Upper lobe of left lung (tissue), 6 donors: ENCODE data around the gene MTARC2. TPM values are rescaled to one million over a fixed set of nuclear protein-coding genes. Genes with fewer than 3 reads are reported as not detected.

Experiments used
- ATAC-seq, 2 donors: fragments of 200-7000 bp; cut with Tn5 transposase; one replicate each; pipeline ENCODE4 v1.9.1; 2022; ENCODE audit warnings: mild to moderate bottlenecking in 2 of 2, moderate library complexity in 2 of 2; ENCODE audit not compliant: low FRiP score in 2 of 2
- DNase-seq, 2 donors: peaks; one replicate each; pipeline ENCODE4 v3.0.0-alpha.2; 2019 to 2020
- H3K27ac ChIP-seq, 4 donors: fragments of 200-600 bp; sonication (generic); one replicate each; pipeline ENCODE4 v1.5.1; 2016 to 2019
- H3K27me3 ChIP-seq, 4 donors: fragments of 200-600 bp; sonication (generic); one replicate each; pipeline ENCODE4 v1.5.1; 2017 to 2019
- H3K36me3 ChIP-seq, 4 donors: fragments of 200-600 bp; sonication (generic); one replicate each; pipeline ENCODE4 v1.5.1; 2016 to 2019
- H3K4me1 ChIP-seq, 4 donors: fragments of 200-600 bp; sonication (generic); one replicate each; pipeline ENCODE4 v1.5.1; 2018 to 2019
- H3K4me3 ChIP-seq, 4 donors: fragments of 200-600 bp; sonication (generic); one replicate each; pipeline ENCODE4 v1.5.1; 2017 to 2019; ENCODE audit warnings: mild to moderate bottlenecking in 2 of 4, moderate library complexity in 1 of 4
- H3K9me3 ChIP-seq, 4 donors: fragments of 200-600 bp; sonication (generic); one replicate each; pipeline ENCODE4 v1.5.1; 2018 to 2019
- EP300 ChIP-seq, 4 donors: sonication (generic); formaldehyde crosslinking; IDR thresholded peaks; one replicate each; pipeline ENCODE4 v1.5.1; 2017; ENCODE audit warnings: antibody characterized with exemption in 4 of 4, control low read depth in 2 of 4
- POLR2A ChIP-seq, 4 donors: fragments of 450-650 bp; IDR thresholded peaks; one replicate each; pipeline ENCODE4 v1.5.1; 2016 to 2017; ENCODE audit warnings: antibody characterized with exemption in 4 of 4, mild to moderate bottlenecking in 2 of 4
- POLR2AphosphoS5 ChIP-seq, 2 donors: sonication (generic); formaldehyde crosslinking; IDR thresholded peaks; one replicate each; pipeline ENCODE4 v1.5.1; 2017; ENCODE audit warnings: antibody characterized with exemption in 2 of 2
- WGBS, 2 donors: methylation state at CpG; one replicate each; pipeline ENCODE4 v1.1.5; 2017 to 2018; 5-methylcytosine and 5-hydroxymethylcytosine counted together
- total RNA-seq, 6 donors: library from RNA; depleted of rRNA in 4 of 6; stranded (reverse); fragments of >200 nt in 4 of 6; gene quantifications; one replicate each; pipeline versions ENCODE4 v1.1.0 to v1.2.1, GENCODE V29; 2016 to 2021
- TF ChIP-seq, protein P1 (sequence below), 6 experiments: fragments of 450-650 bp in 4 of 6; fragments of 200-600 bp in 2 of 6; sonication (generic) in 2 of 6; IDR thresholded peaks; one replicate each; pipeline ENCODE4 v1.5.1; 2016 to 2019; ENCODE audit warnings: antibody characterized with exemption in 6 of 6
- donor health status: DM: no; HTN: no; CAD: no; lungs with moderate emphysema.
- donor health status: DM: no; HTN: yes; CAD: no; lungs with severe emphysema.

MTARC2 gene
- total RNA-seq, 6 donors from 2014 or later: 44.2 to 125 (median 62.0) TPM

DNA sequence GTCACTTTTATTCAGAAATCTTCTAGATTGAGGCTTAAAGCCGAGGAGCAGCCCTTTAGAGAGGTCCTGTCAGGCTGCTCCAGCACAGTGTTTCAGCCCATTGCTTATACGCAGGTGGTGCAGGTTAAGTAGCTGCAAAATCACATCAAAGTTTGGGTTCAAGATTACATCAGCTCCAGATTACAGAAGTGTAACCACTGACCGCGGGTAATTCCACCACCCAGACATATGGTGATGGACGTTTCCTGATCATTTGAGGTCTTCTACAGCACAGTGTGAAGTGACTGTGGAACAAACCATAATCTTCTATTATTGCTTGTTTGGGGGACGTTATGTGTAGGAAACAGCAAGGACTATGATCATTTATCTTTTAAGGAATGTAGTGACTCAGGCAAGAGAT is 46.1 kb upstream of the MTARC2 start:
- Histone ChIP-seq H3K27ac (no peak overlapping the region), H3K4me1 (peaks cover 0 to 3% (median 0%) of the 10 kb centered on the region in 4 donors), H3K27me3 (no peaks in the 10 kb centered on the region), H3K9me3 (no peaks in the 10 kb centered on the region), H3K4me3 (no peak overlapping the region), H3K36me3 (peaks cover 0 to 12% (median 7%) of the 10 kb centered on the region in 4 donors)
- WGBS, 2 donors: 64 to 69% methylated on average over 6 of the region's 6 CpGs
- TF ChIP-seq, protein P1, sequence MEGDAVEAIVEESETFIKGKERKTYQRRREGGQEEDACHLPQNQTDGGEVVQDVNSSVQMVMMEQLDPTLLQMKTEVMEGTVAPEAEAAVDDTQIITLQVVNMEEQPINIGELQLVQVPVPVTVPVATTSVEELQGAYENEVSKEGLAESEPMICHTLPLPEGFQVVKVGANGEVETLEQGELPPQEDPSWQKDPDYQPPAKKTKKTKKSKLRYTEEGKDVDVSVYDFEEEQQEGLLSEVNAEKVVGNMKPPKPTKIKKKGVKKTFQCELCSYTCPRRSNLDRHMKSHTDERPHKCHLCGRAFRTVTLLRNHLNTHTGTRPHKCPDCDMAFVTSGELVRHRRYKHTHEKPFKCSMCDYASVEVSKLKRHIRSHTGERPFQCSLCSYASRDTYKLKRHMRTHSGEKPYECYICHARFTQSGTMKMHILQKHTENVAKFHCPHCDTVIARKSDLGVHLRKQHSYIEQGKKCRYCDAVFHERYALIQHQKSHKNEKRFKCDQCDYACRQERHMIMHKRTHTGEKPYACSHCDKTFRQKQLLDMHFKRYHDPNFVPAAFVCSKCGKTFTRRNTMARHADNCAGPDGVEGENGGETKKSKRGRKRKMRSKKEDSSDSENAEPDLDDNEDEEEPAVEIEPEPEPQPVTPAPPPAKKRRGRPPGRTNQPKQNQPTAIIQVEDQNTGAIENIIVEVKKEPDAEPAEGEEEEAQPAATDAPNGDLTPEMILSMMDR (IDR thresholded peaks at IDR 0.05): no peak
- TF ChIP-seq POLR2A (IDR thresholded peaks at IDR 0.05) (no peak), EP300 (IDR thresholded peaks at IDR 0.05) (no peak), POLR2AphosphoS5 (IDR thresholded peaks at IDR 0.05) (no peak)
- DNase-seq (no peak), ATAC-seq (no peak)

GRCh38 chr1:220702733-220703270 is 45.3 kb upstream of the MTARC2 start:
- H3K27ac ChIP-seq: no peak overlapping the region
- peaks cover 0 to 3% (median 0%) of the 10 kb centered on the region in 4 donors for H3K4me1 ChIP-seq
- 31 to 45% methylated on average over 5 of the region's 5 CpGs for WGBS, 2 donors
- DNase-seq (no peak), ATAC-seq (no peak)
- no peaks in the 10 kb centered on the region for H3K27me3 ChIP-seq
- H3K4me3 ChIP-seq: no peak overlapping the region
- H3K9me3 ChIP-seq: no peaks in the 10 kb centered on the region
- H3K36me3 ChIP-seq: peaks cover 0 to 6% (median 2%) of the 10 kb centered on the region in 4 donors
- TF ChIP-seq EP300 (IDR thresholded peaks at IDR 0.05) (no peak), POLR2A (IDR thresholded peaks at IDR 0.05) (no peak), POLR2AphosphoS5 (IDR thresholded peaks at IDR 0.05) (no peak)
- TF ChIP-seq, protein P1 (IDR thresholded peaks at IDR 0.05): no peak

- peaks cover 0 to 3% (median 0%) of the 10 kb centered on the region in 4 donors for H3K4me1 ChIP-seq
- peaks cover 0 to under 1% (median 0%) of the 10 kb centered on the region in 4 donors for H3K36me3 ChIP-seq
- no peaks in the 10 kb centered on the region for H3K27me3 ChIP-seq
- no peak overlapping the region for H3K4me3 ChIP-seq
- ATAC-seq: no peak
- H3K27ac ChIP-seq: no peak overlapping the region
- TF ChIP-seq, protein P1 (IDR thresholded peaks at IDR 0.05): no peak
- no peak for TF ChIP-seq EP300 (IDR thresholded peaks at IDR 0.05)
- no peak for TF ChIP-seq POLR2AphosphoS5 (IDR thresholded peaks at IDR 0.05)
- TF ChIP-seq POLR2A (IDR thresholded peaks at IDR 0.05): no peak
- no peaks in the 10 kb centered on the region for H3K9me3 ChIP-seq
- 80 to 90% methylated on average over 4 of the region's 4 CpGs for WGBS, 2 donors
- DNase-seq: no peak
These were observed 44.8 kb upstream of the MTARC2 start for GRCh38 chr1:220703305-220703704.

- peaks cover 0 to 3% (median 0%) of the 10 kb centered on the region in 4 donors for H3K4me1 ChIP-seq
- no peaks in the 10 kb centered on the region for H3K9me3 ChIP-seq
- no peaks in the 10 kb centered on the region for H3K27me3 ChIP-seq
- WGBS, 2 donors: 89 to 92% methylated on average over 5 to 7 of the region's 7 CpGs
- DNase-seq (no peak), ATAC-seq (no peak)
- no peak overlapping the region for H3K27ac ChIP-seq
- H3K4me3 ChIP-seq: no peak overlapping the region
- no peaks in the 10 kb centered on the region for H3K36me3 ChIP-seq
- TF ChIP-seq, protein P1 (IDR thresholded peaks at IDR 0.05): no peak
- TF ChIP-seq POLR2A (IDR thresholded peaks at IDR 0.05) (no peak), EP300 (IDR thresholded peaks at IDR 0.05) (no peak), POLR2AphosphoS5 (IDR thresholded peaks at IDR 0.05) (no peak)
These were observed 42.3 kb upstream of the MTARC2 start for GRCh38 chr1:220705782-220706181.

DNA sequence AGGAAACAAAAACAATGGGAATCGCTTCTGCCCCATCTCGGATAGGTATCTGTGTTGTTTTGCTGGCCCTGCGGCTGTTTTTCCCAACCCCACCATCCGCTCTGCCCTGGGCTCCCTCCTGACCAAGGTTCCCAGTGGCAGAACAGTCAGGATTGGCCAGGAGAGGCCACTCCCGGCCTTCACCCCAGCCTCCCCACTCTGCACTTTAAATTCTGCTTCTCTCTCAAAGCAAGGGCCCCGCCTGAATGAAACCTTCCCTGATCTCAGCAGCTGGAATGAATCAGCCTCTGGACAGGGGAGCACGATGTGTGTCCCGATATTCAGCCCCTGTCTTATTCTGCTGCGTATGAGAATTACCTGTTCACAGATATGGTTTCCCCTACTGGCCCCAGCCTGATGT is 41.6 kb upstream of the MTARC2 start:
- Histone ChIP-seq H3K27ac (no peak overlapping the region), H3K9me3 (no peaks in the 10 kb centered on the region), H3K4me1 (peaks cover 0 to 3% (median 0%) of the 10 kb centered on the region in 4 donors), H3K27me3 (no peaks in the 10 kb centered on the region), H3K4me3 (no peak overlapping the region), H3K36me3 (no peaks in the 10 kb centered on the region)
- TF ChIP-seq POLR2AphosphoS5 (IDR thresholded peaks at IDR 0.05) (no peak), EP300 (IDR thresholded peaks at IDR 0.05) (no peak), POLR2A (IDR thresholded peaks at IDR 0.05) (no peak)
- TF ChIP-seq, protein P1 (IDR thresholded peaks at IDR 0.05): no peak
- DNase-seq (no peak), ATAC-seq (no peak)
- 72 to 84% methylated on average over 9 of the region's 9 CpGs for WGBS, 2 donors
